Activated T-cell treated with anti-CD3 and anti-CD28 coated beads for 4 hours (primary cell): ENCODE data around the gene FKBP6.
A peak's percentile ranks its signal among the peaks of the same experiment; 100 is the strongest.
"Not testable (repeated sequence)": the region's sequence is repeated elsewhere in the genome, so short reads cannot be mapped to it uniquely, and the experiment has no call there.

Experiments
- DNase-seq: peaks from one replicate; pipeline ENCODE4 v3.0.0-alpha.2; 2020

Gene FKBP6, protein sequence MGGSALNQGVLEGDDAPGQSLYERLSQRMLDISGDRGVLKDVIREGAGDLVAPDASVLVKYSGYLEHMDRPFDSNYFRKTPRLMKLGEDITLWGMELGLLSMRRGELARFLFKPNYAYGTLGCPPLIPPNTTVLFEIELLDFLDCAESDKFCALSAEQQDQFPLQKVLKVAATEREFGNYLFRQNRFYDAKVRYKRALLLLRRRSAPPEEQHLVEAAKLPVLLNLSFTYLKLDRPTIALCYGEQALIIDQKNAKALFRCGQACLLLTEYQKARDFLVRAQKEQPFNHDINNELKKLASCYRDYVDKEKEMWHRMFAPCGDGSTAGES

DNA sequence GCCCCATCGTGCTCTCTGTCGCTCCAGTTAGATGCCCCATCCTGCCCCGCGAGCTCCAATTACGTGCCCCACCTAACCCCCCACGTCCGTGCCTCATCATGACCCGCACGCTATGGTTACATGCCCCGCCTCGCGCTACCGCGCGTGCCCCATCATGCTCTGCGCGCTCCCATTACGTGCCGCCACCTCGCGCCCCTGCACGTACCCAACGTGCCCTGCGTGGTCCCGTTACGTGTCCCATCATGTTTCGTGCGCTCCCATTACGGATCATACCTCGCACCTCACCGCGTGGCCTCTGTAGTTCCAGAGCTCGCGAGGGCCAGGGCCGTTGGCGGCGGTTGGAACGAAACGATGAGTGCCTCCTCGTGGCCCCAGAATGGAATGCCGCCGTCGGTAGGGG is at the start of gene FKBP6, which contains the start of gene TRIM50:
Gene FKBP6, plus strand, starts transcription at position 240 of the 400 bp plus-strand sequence. CDS start 268 bp downstream, outside the sequence.
Gene TRIM50, minus strand, starts transcription at position 161 of the 400 bp plus-strand sequence. CDS start 3,295 bp downstream, outside the sequence.
- not testable (repeated sequence) for DNase-seq

DNA sequence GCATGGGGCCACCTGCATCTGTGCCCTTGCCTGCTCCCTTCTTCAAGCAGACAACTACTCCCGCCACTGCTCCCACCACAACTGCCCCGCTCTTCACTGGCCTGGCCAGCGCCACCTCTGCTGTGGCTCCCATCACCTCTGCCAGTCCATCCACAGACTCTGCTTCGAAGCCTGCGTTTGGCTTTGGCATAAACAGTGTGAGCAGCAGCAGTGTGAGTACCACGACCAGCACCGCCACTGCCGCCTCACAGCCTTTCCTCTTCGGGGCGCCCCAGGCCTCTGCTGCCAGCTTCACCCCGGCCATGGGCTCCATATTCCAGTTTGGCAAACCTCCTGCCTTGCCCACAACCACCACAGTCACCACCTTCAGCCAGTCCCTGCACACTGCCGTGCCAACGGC is 30.7 kb upstream of the FKBP6 start:
- DNase-seq: not testable (repeated sequence)

DNA sequence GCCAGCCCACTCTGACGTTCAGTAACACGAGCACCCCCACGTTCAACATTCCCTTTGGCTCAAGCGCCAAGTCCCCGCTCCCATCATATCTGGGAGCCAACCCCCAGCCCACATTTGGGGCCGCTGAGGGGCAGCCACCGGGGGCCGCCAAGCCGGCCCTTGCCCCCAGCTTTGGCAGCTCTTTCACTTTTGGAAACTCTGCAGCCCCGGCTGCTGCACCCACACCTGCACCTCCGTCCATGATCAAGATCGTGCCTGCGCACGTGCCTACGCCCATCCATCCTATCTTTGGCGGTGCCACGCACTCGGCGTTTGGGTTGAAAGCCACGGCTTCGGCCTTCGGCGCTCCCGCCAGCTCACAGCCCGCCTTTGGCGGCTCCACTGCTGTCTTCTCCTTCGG is 30.3 kb upstream of the FKBP6 start:
- not testable (repeated sequence) for DNase-seq

DNA sequence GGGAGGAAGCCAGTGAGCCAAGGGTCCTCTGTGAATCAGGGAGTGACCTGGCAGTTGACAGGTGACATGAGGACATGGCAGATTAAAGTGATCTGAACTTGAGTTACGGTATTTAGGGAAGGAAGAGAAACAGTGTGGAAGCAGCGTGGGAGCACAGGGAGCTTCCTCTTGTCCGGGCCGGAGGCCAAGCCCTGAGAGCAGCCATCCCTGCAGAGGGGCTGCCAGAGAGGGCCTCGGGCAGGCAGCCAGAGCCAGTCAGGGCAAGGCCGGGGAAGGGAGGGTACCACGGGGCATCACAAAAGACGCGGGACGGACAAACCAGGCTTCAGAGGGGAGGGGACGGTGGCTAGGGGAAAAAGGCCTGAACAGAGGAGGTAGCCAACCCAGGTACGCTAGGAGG is 28.1 kb upstream of the FKBP6 start:
- DNase-seq: not testable (repeated sequence)

DNA sequence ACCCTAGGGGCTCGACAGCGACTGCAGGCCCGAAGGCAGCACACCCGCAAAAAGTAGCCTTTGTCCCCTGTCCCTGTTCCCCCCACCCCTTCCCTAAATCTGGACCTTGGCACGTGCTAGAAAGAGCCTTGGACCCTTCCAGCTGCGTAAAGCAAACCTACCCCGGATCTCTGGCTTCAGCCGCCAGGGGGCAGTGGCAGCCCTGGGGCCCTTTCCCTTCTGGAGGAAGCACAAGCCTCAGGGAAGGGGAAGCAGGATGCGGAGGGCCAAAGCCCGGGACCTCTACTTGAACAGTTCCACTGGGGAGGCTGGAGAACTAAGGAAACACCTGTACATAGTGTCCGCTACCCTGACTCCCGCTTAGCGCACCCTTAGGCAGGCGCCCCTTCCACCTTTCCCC is 26.9 kb upstream of the FKBP6 start:
- DNase-seq: not testable (repeated sequence)

DNA sequence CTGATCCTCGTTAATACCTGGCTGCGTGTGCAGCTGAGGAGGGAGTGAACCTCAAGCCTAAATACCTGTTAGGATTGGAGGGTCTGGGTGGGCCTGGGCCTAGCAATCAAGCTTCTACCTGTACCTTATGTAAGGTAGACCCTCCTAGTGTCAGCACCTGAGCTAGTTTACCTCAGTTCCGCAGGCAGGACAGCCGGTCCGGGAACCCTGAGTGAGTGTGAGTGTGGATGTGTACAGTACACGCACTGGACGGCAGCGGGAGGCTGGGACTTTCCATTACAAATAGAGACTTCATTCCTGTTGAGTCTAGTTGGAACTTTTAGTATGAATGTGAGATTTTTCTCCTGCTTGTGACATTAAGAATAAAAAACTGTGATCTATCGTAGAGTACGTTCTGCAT is 25.1 kb upstream of the FKBP6 start:
- DNase-seq: not testable (repeated sequence)

GRCh38 chr7:73303546-73303945 is 24.4 kb upstream of the FKBP6 start:
- no peak for DNase-seq

DNA sequence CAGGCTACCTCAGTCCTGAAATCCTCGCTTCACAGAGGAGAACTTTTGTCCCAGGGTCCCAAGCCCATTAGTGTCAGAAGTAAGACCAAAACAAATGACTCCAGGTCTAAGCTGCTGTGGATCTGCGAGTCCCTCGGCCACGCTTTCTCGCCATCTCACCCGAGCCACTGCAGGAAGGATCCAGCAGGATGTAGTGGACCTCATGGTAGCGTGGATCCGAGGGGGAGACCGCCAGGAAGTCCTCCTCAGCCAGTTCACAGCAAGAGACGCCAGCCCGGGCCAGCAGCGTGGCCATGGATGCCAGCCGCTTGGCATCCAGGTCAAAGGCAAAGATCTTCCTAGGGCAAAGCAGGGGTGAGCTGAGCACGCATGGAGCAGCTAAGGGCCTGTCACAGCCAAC is 23.9 kb upstream of the FKBP6 start:
- DNase-seq: no peak

DNA sequence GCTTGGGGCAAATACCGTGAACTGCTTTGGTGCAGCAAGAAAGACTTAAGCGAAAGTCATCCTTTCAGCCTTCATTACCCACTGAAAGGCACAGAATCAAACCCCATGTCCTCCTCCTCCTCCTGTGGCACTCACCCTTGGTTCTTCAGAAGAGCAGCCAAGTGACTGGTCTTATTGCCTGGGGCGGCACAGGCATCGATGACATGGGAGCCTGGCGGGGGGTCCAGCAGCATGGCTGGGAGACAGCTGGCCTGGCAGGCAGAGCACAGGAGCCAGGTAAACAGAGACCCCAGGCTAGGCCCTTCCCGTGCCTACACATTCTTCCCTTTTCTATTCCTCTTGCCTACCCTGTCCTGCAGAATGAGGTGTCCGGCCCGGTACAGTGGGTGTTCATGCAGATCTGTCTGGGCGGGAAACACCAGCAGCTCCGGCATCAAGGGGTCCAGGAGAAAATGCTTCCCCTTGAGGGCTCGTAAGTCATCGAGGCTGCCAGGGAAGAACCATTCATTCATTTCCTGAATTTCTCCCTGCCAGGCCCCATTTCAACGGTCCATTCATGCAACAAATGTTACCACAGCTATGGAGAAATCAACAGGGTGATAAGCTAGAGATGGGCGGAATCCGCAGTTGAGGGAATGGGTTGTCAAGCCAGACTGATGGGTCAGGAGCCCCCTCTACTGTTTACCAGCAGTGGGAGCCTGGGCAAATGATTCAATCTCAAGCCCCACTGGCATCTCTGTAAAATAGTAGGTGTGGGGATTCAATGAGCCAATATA is 23.2 kb upstream of the FKBP6 start:
- DNase-seq: not testable (repeated sequence)

- DNase-seq: no peak
Measured at GRCh38 chr7:73307436-73307835, 20.5 kb upstream of the FKBP6 start.

- no peak for DNase-seq
Measured at GRCh38 chr7:73308074-73308664, 19.8 kb upstream of the FKBP6 start.

- DNase-seq: peak; percentile 77
Measured at GRCh38 chr7:73308665-73309214, 19.2 kb upstream of the FKBP6 start, which contains the start of gene NSUN5. Gene NSUN5 (minus strand): TSS chr7:73308826. CDS start chr7:73308790, 36 bp downstream.

- DNase-seq: not testable (repeated sequence)
Measured at GRCh38 chr7:73311421-73311820, 16.5 kb upstream of the FKBP6 start.

GRCh38 chr7:73312831-73313520 is 15.0 kb upstream of the FKBP6 start:
- no peak for DNase-seq

GRCh38 chr7:73313521-73313906 is 14.4 kb upstream of the FKBP6 start:
- no peak for DNase-seq

GRCh38 chr7:73314271-73314670 is 13.7 kb upstream of the FKBP6 start:
- DNase-seq: no peak

DNA sequence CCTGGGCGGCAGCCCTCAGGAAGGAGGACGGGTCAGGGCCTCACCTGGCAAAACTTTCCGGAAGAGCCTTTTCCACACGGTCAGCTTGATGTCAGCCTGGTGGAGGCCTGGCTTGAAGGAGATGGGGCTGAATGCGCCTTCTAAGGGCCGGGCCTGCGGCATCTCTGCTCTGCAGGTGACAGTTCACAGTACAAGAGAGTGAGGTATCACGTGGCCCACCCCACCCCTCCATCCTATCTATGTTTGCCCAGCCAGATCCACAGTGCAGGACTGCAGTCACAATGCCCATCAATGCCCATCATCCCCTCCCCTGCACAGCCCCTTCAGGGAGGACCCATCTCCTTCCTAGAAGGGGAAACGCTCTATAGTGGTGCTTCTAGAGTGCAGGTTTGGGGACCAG is 11.4 kb upstream of the FKBP6 start:
- no peak for DNase-seq

GRCh38 chr7:73318656-73319204 is 9.2 kb upstream of the FKBP6 start:
- DNase-seq: not testable (repeated sequence)

- DNase-seq: not testable (repeated sequence)
Measured at GRCh38 chr7:73319541-73319940, 8.4 kb upstream of the FKBP6 start.

GRCh38 chr7:73320009-73320408 is 8.0 kb upstream of the FKBP6 start:
- not testable (repeated sequence) for DNase-seq

DNA sequence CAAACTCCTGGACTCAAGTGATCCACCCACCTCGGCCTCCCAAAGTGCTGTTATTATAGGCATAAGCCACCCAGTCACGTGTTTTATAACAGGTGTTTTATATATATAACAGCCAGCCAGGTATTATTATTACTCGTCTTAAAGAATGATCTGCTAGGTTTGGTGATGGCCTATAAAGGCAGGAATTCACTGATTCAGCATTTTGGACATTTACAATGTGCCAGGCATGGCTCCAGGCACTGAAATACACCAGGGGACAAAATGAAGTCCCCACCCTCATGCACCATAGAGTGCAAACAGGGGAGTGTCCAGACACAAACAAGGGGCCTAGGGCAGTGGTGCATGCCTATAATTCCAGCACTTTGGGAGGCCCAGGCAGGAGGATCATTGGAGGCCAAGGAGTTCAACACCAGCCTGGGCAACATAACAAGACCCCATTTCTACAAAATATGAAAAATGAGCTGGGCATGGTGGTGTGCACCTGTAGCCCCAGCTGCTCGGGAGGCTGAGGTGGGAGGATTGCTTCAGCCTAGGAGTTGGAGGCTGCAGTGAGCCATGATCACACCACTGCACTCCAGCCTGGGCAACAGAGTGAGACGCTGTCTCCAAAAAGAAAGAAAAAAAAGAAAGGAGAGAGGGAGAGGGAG is 4.4 kb upstream of the FKBP6 start:
- not testable (repeated sequence) for DNase-seq
